Measurements from ENCODE around the gene OTOP3. TPM values are rescaled to one million over a fixed set of nuclear protein-coding genes. Genes with fewer than 3 reads are reported as not detected.
"Not testable (repeated sequence)": the region's sequence is repeated elsewhere in the genome, so short reads cannot be mapped to it uniquely, and the experiment has no call there.

The OTOP3 gene
- total and polyA plus RNA-seq, 2 of the 4 experiments (the other 2 are of a cell fraction), result not detected

DNA sequence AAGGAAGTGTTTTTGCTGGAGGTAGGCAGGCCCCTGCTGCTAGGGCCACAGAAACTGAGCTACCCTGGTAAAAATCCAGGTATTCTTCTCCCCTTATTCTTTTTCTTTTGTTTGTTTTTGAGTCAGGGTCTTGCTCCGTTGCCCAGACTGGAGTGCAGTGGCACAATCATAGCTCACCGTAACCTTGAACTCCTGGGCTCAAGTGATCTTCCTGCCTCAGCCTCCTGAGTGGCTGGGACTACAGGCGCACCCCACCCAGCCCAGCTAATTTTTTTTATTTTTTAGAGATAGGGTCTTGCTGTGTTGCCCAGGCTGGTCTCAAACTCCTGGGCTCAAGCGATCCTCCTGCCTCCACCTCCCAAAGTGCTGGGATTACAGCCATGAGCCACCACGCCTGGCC, 33.8 kb downstream of the OTOP3 start:
- H3K27ac ChIP-seq (ENCODE audit: insufficient read depth, low read length); dilution Hi-C loops (cut with HindIII; ENCODE audit: low sequenced_read_pairs, unreplicated experiment); H3K23ac ChIP-seq (ENCODE audit: low read depth, low read length); DNase-seq; H3K14ac ChIP-seq (replicated peaks; ENCODE audit: low read depth, low read length); ATAC-seq (ENCODE audit: low read depth); H4K91ac ChIP-seq (ENCODE audit: insufficient read depth, low read depth, low read length); H2AK9ac ChIP-seq (replicated peaks; ENCODE audit: low read depth, low read length, poor library complexity); H2AFZ ChIP-seq (replicated peaks; ENCODE audit: low read length, poor library complexity); H4K5ac ChIP-seq (ENCODE audit: low read depth, low read length); H3K56ac ChIP-seq (ENCODE audit: extremely low read depth, insufficient read depth, low read length); H3K4me2 ChIP-seq (ENCODE audit: low read depth, low read length); H2BK15ac ChIP-seq (ENCODE audit: low read depth, low read length); H3K9me3 ChIP-seq (ENCODE audit: control insufficient read depth, insufficient read depth, low read length); H4K20me1 ChIP-seq (ENCODE audit: insufficient read depth, low read length); H2AK5ac ChIP-seq (ENCODE audit: low read depth, low read length); H2BK120ac ChIP-seq (ENCODE audit: low read depth, low read length); H3K9me1 ChIP-seq (ENCODE audit: insufficient read depth, low read length); intact Hi-C loops (cut with micrococcal nuclease); H3K79me1 ChIP-seq (ENCODE audit: low read depth in 1 of 2, low read length in 2 of 2); H3K18ac ChIP-seq (ENCODE audit: low read depth, low read length); H3K36me3 ChIP-seq (ENCODE audit: control insufficient read depth, insufficient read depth, low read length); H3K9ac ChIP-seq (ENCODE audit: low read depth, low read length); H3K4me1 ChIP-seq (ENCODE audit: control insufficient read depth, insufficient read depth, low read length); POLR2A ChIA-PET (ENCODE audit: unreplicated experiment); H3K4me3 ChIP-seq (ENCODE audit: insufficient read depth, low read depth, low read length); H4K8ac ChIP-seq (ENCODE audit: low read depth in 2 of 2, low read length in 2 of 2); H2BK5ac ChIP-seq (ENCODE audit: low read depth, low read length, poor library complexity, severe bottlenecking); H2BK20ac ChIP-seq (ENCODE audit: low read depth, low read length); BruUV-seq (replicated peaks); H3K4ac ChIP-seq (ENCODE audit: low read depth, low read length): not testable (repeated sequence)
- peaks cover 43% of the 10 kb centered on the region for H3K27me3 ChIP-seq (ENCODE audit: control insufficient read depth, insufficient read depth, low read length)
- no CpG with 5 or more reads among the region's 5 CpGs for WGBS, 2 experiments (ENCODE audit: extremely low coverage in 2 of 2, insufficient read length in 1 of 2)
- in situ Hi-C loops (cut with MboI; ENCODE audit: low sequenced_read_pairs), result loop anchor here (10.0 kb wide), 1 partner anchor 235 kb away; the partner anchor contains the start of gene NUP85
- CTCF ChIA-PET, result interaction anchor here (0.8 kb wide), 1 partner anchor 12 kb away, joined by 4 read pairs; no protein-coding TSS in a partner anchor
